WERI-Rb-1 (cell line): ENCODE measurements around the gene VGLL4.
"Not testable (repeated sequence)": the region's sequence is repeated elsewhere in the genome, so short reads cannot be mapped to it uniquely, and the experiment has no call there.

Experiments used
- DNase-seq: peaks from one replicate; pipeline ENCODE4 v3.0.0-alpha.2; 2020
- H3K27ac ChIP-seq: fragments of 250-450 bp; sonication (Bioruptor Pico); 2 replicates; pipeline ENCODE4 v1.5.1; 2020; ENCODE audit warnings: mild to moderate bottlenecking, moderate library complexity
- H3K27me3 ChIP-seq: fragments of 250-450 bp; sonication (Bioruptor Pico); 2 replicates; pipeline ENCODE4 v1.5.1; 2021; ENCODE audit warnings: mild to moderate bottlenecking, low read depth, moderate library complexity; ENCODE audit not compliant: insufficient read depth, severe bottlenecking
- H3K36me3 ChIP-seq: fragments of 250-450 bp; sonication (Bioruptor Pico); 2 replicates; pipeline ENCODE4 v1.5.1; 2020; ENCODE audit warnings: mild to moderate bottlenecking, moderate library complexity
- H3K4me3 ChIP-seq: 2 replicates; pipeline ENCODE4 v1.5.1; 2011; ENCODE audit warnings: low read depth, mild to moderate bottlenecking, control low read depth, low read length
- H3K9me3 ChIP-seq: fragments of 250-450 bp; sonication (Bioruptor Pico); 2 replicates; pipeline ENCODE4 v1.5.1; 2021; ENCODE audit warnings: mild to moderate bottlenecking, moderate library complexity; ENCODE audit not compliant: severe bottlenecking
- TF ChIP-seq, protein P1 (sequence below): IDR thresholded peaks from 2 replicates; pipeline ENCODE4 v1.5.1; 2011; ENCODE audit warnings: low read depth, mild to moderate bottlenecking, control low read depth, inconsistent platforms, low read length

Gene VGLL4

DNA sequence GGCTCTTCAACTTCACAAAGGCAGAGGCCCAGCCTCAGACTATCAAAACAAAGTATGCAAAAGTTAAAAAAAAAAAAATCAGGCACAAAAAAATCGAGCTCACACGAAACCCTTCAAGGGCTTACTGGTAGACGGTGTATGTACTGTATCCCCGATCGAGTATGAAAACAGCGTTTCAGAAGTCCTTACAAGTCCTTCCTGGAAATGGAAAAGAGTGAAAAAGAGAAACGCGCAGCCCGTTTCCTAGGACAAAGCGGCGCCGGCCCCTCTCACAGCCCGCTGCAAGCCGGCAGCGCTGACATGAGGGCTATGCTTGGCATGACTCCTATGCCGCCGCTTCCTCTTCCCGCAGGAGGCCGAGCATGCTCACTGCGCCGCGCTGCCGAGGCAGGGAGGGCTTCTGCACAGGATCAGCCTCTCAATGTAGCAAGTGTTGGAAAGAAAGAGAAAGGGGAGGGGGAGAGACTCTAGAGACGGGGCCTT lies at the start of gene VGLL4:
TSS of gene VGLL4 (minus strand) at position 311 of the 483 bp plus-strand sequence. CDS start 397 bp downstream, outside the sequence.
- peak within 1 kb of the TSS; percentile 92 for H3K4me3 ChIP-seq
- no peaks in the 10 kb centered on the region for H3K9me3 ChIP-seq
- H3K27me3 ChIP-seq, result no peaks in the 10 kb centered on the region
- TF ChIP-seq, protein P1, sequence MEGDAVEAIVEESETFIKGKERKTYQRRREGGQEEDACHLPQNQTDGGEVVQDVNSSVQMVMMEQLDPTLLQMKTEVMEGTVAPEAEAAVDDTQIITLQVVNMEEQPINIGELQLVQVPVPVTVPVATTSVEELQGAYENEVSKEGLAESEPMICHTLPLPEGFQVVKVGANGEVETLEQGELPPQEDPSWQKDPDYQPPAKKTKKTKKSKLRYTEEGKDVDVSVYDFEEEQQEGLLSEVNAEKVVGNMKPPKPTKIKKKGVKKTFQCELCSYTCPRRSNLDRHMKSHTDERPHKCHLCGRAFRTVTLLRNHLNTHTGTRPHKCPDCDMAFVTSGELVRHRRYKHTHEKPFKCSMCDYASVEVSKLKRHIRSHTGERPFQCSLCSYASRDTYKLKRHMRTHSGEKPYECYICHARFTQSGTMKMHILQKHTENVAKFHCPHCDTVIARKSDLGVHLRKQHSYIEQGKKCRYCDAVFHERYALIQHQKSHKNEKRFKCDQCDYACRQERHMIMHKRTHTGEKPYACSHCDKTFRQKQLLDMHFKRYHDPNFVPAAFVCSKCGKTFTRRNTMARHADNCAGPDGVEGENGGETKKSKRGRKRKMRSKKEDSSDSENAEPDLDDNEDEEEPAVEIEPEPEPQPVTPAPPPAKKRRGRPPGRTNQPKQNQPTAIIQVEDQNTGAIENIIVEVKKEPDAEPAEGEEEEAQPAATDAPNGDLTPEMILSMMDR, result peak; percentile 39; the same call in 1 of the 2 replicates
- H3K36me3 ChIP-seq, result no peaks in the 10 kb centered on the region
- H3K27ac ChIP-seq, result peak within 1 kb of the TSS; percentile 87
- DNase-seq, result peak; percentile 91

GRCh38 chr3:11692532-11692813 lies 48.8 kb upstream of the VGLL4 start:
- Histone ChIP-seq H3K27ac (no peak overlapping the region), H3K27me3 (no peaks in the 10 kb centered on the region), H3K9me3 (no peaks in the 10 kb centered on the region), H3K36me3 (peaks cover 2% of the 10 kb centered on the region; the same call in 1 of the 2 replicates), H3K4me3 (no peak overlapping the region)
- no peak for DNase-seq
- TF ChIP-seq, protein P1, result no peak

GRCh38 chr3:11691767-11692531 lies 48.2 kb upstream of the VGLL4 start:
- H3K4me3 ChIP-seq, result no peak overlapping the region
- DNase-seq, result no peak
- H3K27ac ChIP-seq, result no peak overlapping the region
- no peaks in the 10 kb centered on the region for H3K27me3 ChIP-seq
- H3K36me3 ChIP-seq, result peaks cover 2% of the 10 kb centered on the region; the same call in 1 of the 2 replicates
- TF ChIP-seq, protein P1, result no peak
- H3K9me3 ChIP-seq, result no peaks in the 10 kb centered on the region

DNA sequence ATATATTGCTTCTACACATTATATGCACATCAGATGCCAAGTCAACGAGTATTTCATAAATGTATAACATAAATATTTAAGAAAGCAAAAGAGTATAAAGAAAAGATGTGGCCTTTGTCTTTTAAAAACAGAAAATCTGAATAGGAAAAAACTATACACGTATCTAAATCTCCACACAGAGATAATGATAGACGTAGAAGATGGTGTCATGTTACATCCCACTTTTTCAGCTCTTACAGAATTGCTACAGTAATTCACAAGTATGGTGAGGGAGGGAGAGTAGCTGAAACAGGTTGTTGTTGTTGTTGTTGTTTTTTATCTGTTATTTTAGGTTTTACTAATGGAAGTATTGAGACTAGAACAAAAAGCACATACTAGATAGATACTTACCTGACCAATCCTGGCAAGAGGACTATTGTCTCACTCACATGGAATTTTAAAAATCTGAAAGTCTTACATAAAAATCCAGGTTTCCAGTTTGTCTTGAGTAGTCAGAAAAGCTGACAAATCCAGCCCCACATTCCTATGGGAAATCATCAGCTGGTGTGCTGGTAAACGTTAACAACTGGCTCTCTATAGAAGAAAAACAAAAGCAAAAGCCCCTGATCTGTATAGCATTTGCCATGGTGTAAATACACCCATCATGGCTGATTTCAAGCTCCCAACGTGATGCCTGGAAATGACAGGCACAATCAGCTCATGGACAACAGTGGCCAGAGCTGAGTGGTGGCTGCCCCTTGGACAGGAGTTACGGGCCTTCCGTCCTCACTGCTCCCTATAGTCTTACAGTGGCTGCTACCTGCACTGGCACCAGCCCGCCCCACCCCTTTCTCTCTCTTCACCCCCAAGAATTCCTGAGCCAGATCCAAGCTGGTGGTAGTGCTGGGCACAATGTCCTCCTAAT lies 47.4 kb upstream of the VGLL4 start:
- TF ChIP-seq, protein P1, result no peak
- H3K4me3 ChIP-seq, result no peak overlapping the region
- no peak overlapping the region; the same call in 1 of the 2 replicates for H3K27ac ChIP-seq
- DNase-seq, result no peak
- H3K27me3 ChIP-seq, result no peaks in the 10 kb centered on the region
- H3K36me3 ChIP-seq, result peaks cover 2% of the 10 kb centered on the region; the same call in 1 of the 2 replicates
- no peaks in the 10 kb centered on the region for H3K9me3 ChIP-seq

DNA sequence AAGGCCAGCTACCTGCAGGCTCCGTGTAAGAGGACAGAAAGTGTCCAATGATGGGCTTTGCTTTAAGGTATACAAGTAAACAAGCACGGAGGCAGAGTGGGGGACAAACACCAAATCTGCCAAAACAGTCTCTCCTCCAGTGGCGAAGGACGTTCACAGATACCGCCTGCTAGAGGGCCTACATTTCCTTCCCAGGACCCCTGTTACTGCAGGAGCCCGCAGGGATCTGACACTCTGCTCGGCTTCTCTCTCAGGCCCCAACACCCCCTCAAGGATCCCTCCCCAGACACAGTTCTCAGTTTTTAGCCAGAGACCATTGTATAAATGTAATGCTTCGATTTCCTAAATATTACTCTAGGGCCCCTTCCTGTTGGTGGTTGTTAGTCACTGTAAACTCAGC lies 46.0 kb upstream of the VGLL4 start:
- no peaks in the 10 kb centered on the region for H3K9me3 ChIP-seq
- TF ChIP-seq, protein P1, result no peak
- DNase-seq, result no peak
- H3K4me3 ChIP-seq, result no peak overlapping the region
- no peaks in the 10 kb centered on the region for H3K27me3 ChIP-seq
- no peak overlapping the region for H3K27ac ChIP-seq
- peaks cover 2% of the 10 kb centered on the region; the same call in 1 of the 2 replicates for H3K36me3 ChIP-seq

DNA sequence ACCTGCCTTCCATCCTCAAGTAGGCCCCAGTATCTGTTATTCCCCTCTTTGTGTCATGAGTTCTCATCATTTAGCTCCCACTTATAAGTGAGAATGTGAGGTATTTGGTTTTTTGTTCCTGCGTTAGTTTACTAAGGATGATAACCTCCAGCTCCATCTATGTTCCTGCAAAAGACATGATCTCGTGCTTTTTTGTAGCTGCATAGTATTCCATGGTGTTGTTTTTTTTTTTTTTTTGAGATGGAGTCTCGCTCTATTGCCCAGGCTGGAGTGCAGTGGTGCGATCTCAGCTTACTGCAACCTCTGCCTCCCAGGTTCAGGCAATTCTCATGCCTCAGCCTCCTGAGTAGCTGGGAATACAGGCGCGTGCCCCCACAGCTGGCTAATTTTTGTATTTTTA lies 41.3 kb upstream of the VGLL4 start:
- H3K4me3 ChIP-seq, DNase-seq, H3K9me3 ChIP-seq, H3K27ac ChIP-seq, H3K36me3 ChIP-seq, H3K27me3 ChIP-seq: not testable (repeated sequence)
